ENCODE data around the gene SF3B3. TPM values are rescaled to one million over a fixed set of nuclear protein-coding genes. Genes with fewer than 3 reads are reported as not detected.

Gene SF3B3
- total RNA-seq, 1 experiment from 2014 or later, result 449 TPM

GRCh38 chr16:70484867-70485266, 38.7 kb upstream of the SF3B3 start:
- no peak for DNase-seq
- no peak overlapping the region for H3K27ac Mint-ChIP-seq (ENCODE audit: unreplicated experiment)
- TF ChIP-seq, protein P1, sequence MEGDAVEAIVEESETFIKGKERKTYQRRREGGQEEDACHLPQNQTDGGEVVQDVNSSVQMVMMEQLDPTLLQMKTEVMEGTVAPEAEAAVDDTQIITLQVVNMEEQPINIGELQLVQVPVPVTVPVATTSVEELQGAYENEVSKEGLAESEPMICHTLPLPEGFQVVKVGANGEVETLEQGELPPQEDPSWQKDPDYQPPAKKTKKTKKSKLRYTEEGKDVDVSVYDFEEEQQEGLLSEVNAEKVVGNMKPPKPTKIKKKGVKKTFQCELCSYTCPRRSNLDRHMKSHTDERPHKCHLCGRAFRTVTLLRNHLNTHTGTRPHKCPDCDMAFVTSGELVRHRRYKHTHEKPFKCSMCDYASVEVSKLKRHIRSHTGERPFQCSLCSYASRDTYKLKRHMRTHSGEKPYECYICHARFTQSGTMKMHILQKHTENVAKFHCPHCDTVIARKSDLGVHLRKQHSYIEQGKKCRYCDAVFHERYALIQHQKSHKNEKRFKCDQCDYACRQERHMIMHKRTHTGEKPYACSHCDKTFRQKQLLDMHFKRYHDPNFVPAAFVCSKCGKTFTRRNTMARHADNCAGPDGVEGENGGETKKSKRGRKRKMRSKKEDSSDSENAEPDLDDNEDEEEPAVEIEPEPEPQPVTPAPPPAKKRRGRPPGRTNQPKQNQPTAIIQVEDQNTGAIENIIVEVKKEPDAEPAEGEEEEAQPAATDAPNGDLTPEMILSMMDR (IDR thresholded peaks at IDR 0.05; ENCODE audit: unreplicated experiment), result no peak
- H3K9me3 Mint-ChIP-seq (ENCODE audit: low read depth, unreplicated experiment), result no peaks in the 10 kb centered on the region
- no peak overlapping the region for H3K4me3 Mint-ChIP-seq (ENCODE audit: low read depth, unreplicated experiment)
- intact Hi-C loops (cut with micrococcal nuclease; ENCODE audit: unreplicated experiment), result no loop called here
- no peaks in the 10 kb centered on the region for H3K4me1 Mint-ChIP-seq (ENCODE audit: low read depth, unreplicated experiment)
- CTCF ChIA-PET, result interaction anchor here (0.7 kb wide), 1 partner anchor 111 kb away, joined by 4 read pairs; no protein-coding TSS in a partner anchor
- peaks cover 43% of the 10 kb centered on the region for H3K36me3 Mint-ChIP-seq (ENCODE audit: insufficient read depth, unreplicated experiment)
- BruUV-seq (replicated peaks), result no TSS peak
- no peaks in the 10 kb centered on the region for H3K27me3 Mint-ChIP-seq (ENCODE audit: unreplicated experiment)

GRCh38 chr16:70490261-70490660, 33.4 kb upstream of the SF3B3 start:
- CTCF ChIA-PET, result interaction anchor here (1.2 kb wide), 1 partner anchor 14 kb away, joined by 4 read pairs; no protein-coding TSS in a partner anchor
- DNase-seq, result no peak
- peaks cover 49% of the 10 kb centered on the region for H3K36me3 Mint-ChIP-seq (ENCODE audit: insufficient read depth, unreplicated experiment)
- intact Hi-C loops (cut with micrococcal nuclease; ENCODE audit: unreplicated experiment), result no loop called here
- no peak overlapping the region for H3K4me3 Mint-ChIP-seq (ENCODE audit: low read depth, unreplicated experiment)
- BruUV-seq (replicated peaks), result no TSS peak
- no peaks in the 10 kb centered on the region for H3K4me1 Mint-ChIP-seq (ENCODE audit: low read depth, unreplicated experiment)
- H3K27me3 Mint-ChIP-seq (ENCODE audit: unreplicated experiment), result no peaks in the 10 kb centered on the region
- H3K9me3 Mint-ChIP-seq (ENCODE audit: low read depth, unreplicated experiment), result no peaks in the 10 kb centered on the region
- no peak overlapping the region for H3K27ac Mint-ChIP-seq (ENCODE audit: unreplicated experiment)
- TF ChIP-seq, protein P1 (IDR thresholded peaks at IDR 0.05; ENCODE audit: unreplicated experiment), result no peak

GRCh38 chr16:70493802-70494201, 29.8 kb upstream of the SF3B3 start:
- BruUV-seq (replicated peaks), result no TSS peak
- H3K36me3 Mint-ChIP-seq (ENCODE audit: insufficient read depth, unreplicated experiment), result peaks cover 31% of the 10 kb centered on the region
- intact Hi-C loops (cut with micrococcal nuclease; ENCODE audit: unreplicated experiment), result no loop called here
- no peaks in the 10 kb centered on the region for H3K9me3 Mint-ChIP-seq (ENCODE audit: low read depth, unreplicated experiment)
- H3K4me3 Mint-ChIP-seq (ENCODE audit: low read depth, unreplicated experiment), result no peak overlapping the region
- H3K27ac Mint-ChIP-seq (ENCODE audit: unreplicated experiment), result no peak overlapping the region
- CTCF ChIA-PET, result no interaction called here
- no peak for DNase-seq
- no peaks in the 10 kb centered on the region for H3K4me1 Mint-ChIP-seq (ENCODE audit: low read depth, unreplicated experiment)
- TF ChIP-seq, protein P1 (IDR thresholded peaks at IDR 0.05; ENCODE audit: unreplicated experiment), result no peak
- no peaks in the 10 kb centered on the region for H3K27me3 Mint-ChIP-seq (ENCODE audit: unreplicated experiment)

DNA sequence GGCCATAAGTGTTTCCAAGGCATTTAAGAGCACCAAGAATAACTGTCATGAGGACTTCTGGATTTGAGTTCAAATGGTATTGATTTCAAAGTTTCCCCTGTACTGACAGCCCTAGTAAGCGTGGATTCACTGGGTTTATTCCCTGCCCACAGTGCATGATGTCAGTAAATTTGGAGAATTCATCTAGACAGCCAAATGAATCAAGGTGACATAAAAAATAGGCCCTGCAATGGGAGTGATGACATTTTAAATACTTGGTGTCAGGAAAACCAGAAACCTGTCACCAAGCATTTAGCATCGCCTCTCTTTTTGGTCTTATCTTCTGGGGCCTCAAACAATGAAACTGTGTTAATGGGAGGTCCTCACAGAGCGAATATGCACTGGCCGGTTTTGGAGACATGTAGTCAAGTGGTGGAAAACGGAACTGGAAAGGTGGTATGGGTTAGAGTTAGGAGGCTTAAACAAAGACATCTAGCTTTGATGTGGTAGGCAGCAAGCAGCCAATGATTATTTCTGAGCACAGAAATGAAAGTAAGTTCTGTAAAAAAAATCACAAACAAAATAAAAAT, 29.3 kb upstream of the SF3B3 start:
- H3K27ac Mint-ChIP-seq (ENCODE audit: unreplicated experiment), result no peak overlapping the region
- no peaks in the 10 kb centered on the region for H3K27me3 Mint-ChIP-seq (ENCODE audit: unreplicated experiment)
- no TSS peak for BruUV-seq (replicated peaks)
- CTCF ChIA-PET, result interaction anchor here (0.6 kb wide), 1 partner anchor 9 kb away, joined by 3 read pairs; no protein-coding TSS in a partner anchor
- intact Hi-C loops (cut with micrococcal nuclease; ENCODE audit: unreplicated experiment), result no loop called here
- no peak for DNase-seq
- no peaks in the 10 kb centered on the region for H3K4me1 Mint-ChIP-seq (ENCODE audit: low read depth, unreplicated experiment)
- no peaks in the 10 kb centered on the region for H3K9me3 Mint-ChIP-seq (ENCODE audit: low read depth, unreplicated experiment)
- no peak overlapping the region for H3K4me3 Mint-ChIP-seq (ENCODE audit: low read depth, unreplicated experiment)
- H3K36me3 Mint-ChIP-seq (ENCODE audit: insufficient read depth, unreplicated experiment), result peaks cover 30% of the 10 kb centered on the region
- TF ChIP-seq, protein P1 (IDR thresholded peaks at IDR 0.05; ENCODE audit: unreplicated experiment), result no peak

Measured in Calu3 (cell line).